HFFc6 (cell line): Measurements from ENCODE around the gene SPEG. TPM values are rescaled to one million over a fixed set of nuclear protein-coding genes. Genes with fewer than 3 reads are reported as not detected.

ENCODE experiments used
- DNase-seq: peaks from one replicate; pipeline ENCODE4 v3.0.0-alpha.2; 2018
- H3K27ac Mint-ChIP-seq: 2 replicates; pipeline ENCODE4 v1.8.0; 2020; ENCODE audit warnings: mild to moderate bottlenecking, mixed read lengths
- H3K27me3 Mint-ChIP-seq: 2 replicates; pipeline ENCODE4 v1.8.0; 2021; ENCODE audit warnings: mild to moderate bottlenecking, moderate library complexity, mixed read lengths; ENCODE audit not compliant: insufficient read depth
- H3K36me3 Mint-ChIP-seq: 2 replicates; pipeline ENCODE4 v1.8.0; 2021; ENCODE audit warnings: low read depth, mixed read lengths
- H3K4me1 Mint-ChIP-seq: 2 replicates; pipeline ENCODE4 v1.8.0; 2020; ENCODE audit warnings: low read depth, mixed read lengths
- H3K4me3 Mint-ChIP-seq: 2 replicates; pipeline ENCODE4 v1.8.0; 2020; ENCODE audit warnings: mild to moderate bottlenecking, moderate library complexity, mixed read lengths
- H3K9me3 Mint-ChIP-seq: 2 replicates; pipeline ENCODE4 v1.8.0; 2020; ENCODE audit warnings: mild to moderate bottlenecking, mixed read lengths
- total RNA-seq, 6 experiments: library from RNA; stranded (reverse); fragmentation: NEBNext Ultra II Directional; extraction: Animal tissue kit (Norgen Biotek cat#: 25700); gene quantifications; 2 replicates in 1 of 6; 3 replicates in 5 of 6; pipeline ENCODE4 v1.2.3, GENCODE V29; 2021
- TF ChIP-seq, protein P1 (sequence below): fragments of 200-600 bp; sonication (generic); IDR thresholded peaks from 2 replicates; pipeline ENCODE4 v1.5.0; 2021; ENCODE audit warnings: antibody characterized with exemption, mild to moderate bottlenecking

The SPEG gene
- total RNA-seq, 6 experiments from 2014 or later: 80.9 to 89.5 (median 84.7) TPM

DNA sequence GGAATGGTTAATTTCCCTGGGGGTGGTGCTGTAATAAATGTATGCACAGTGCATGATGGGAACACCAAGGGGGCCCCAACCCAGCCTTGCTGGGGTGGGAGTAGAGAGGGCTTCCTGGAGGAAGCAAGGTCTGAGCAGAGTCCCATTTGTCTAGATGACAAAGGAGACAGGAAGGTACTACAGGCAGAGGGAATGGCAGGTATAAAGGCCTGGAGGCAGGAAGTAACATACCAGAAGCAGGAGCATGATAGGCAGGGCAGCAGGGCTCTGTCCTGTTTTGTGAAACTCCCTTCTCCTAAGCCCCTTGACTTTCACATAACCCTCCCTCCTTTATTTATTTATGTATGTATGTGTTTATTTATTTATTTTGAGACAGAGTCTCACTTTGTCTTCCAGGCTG is 68.0 kb downstream of the SPEG start:
- Mint-ChIP-seq H3K4me3 (no peak overlapping the region), H3K36me3 (no peaks in the 10 kb centered on the region; the same call in 1 of the 2 replicates), H3K4me1 (peaks cover 28% of the 10 kb centered on the region), H3K27me3 (peaks cover 2% of the 10 kb centered on the region; the same call in 1 of the 2 replicates), H3K27ac (no peak overlapping the region), H3K9me3 (no peaks in the 10 kb centered on the region)
- TF ChIP-seq, protein P1, sequence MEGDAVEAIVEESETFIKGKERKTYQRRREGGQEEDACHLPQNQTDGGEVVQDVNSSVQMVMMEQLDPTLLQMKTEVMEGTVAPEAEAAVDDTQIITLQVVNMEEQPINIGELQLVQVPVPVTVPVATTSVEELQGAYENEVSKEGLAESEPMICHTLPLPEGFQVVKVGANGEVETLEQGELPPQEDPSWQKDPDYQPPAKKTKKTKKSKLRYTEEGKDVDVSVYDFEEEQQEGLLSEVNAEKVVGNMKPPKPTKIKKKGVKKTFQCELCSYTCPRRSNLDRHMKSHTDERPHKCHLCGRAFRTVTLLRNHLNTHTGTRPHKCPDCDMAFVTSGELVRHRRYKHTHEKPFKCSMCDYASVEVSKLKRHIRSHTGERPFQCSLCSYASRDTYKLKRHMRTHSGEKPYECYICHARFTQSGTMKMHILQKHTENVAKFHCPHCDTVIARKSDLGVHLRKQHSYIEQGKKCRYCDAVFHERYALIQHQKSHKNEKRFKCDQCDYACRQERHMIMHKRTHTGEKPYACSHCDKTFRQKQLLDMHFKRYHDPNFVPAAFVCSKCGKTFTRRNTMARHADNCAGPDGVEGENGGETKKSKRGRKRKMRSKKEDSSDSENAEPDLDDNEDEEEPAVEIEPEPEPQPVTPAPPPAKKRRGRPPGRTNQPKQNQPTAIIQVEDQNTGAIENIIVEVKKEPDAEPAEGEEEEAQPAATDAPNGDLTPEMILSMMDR: no peak
- no peak for DNase-seq

DNA sequence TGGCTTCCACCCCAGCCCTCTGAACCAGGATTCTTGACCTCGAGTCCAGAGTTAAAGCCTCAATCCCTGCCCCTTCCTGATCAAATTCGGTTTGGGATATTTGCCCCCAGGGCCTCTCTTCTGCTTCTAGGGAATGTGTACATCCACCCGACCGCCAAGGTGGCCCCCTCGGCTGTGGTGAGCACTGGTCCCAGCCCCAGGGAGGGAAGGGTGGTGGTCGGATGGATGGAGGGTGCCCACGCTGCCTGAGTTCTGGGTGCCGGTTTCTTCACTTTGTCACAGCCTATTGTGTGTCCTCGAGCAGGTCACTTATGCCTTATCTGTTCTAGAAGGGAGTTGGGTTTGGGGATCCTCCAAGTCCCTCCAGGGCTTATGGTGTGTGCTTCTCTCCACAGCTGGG is 70.9 kb downstream of the SPEG start:
- Mint-ChIP-seq H3K4me1 (peaks cover 22% of the 10 kb centered on the region), H3K4me3 (no peak overlapping the region), H3K27me3 (peaks cover 8% of the 10 kb centered on the region), H3K36me3 (no peaks in the 10 kb centered on the region; the same call in 1 of the 2 replicates), H3K9me3 (no peaks in the 10 kb centered on the region), H3K27ac (no peak overlapping the region)
- TF ChIP-seq, protein P1: no peak
- DNase-seq: no peak

- TF ChIP-seq, protein P1: no peak
- no peaks in the 10 kb centered on the region for H3K9me3 Mint-ChIP-seq
- H3K4me1 Mint-ChIP-seq: peaks cover 18% of the 10 kb centered on the region
- no peak for DNase-seq
- H3K27ac Mint-ChIP-seq: no peak overlapping the region
- H3K4me3 Mint-ChIP-seq: no peak overlapping the region
- no peaks in the 10 kb centered on the region; the same call in 1 of the 2 replicates for H3K36me3 Mint-ChIP-seq
- H3K27me3 Mint-ChIP-seq: peaks cover 8% of the 10 kb centered on the region
Measured at GRCh38 chr2:219506153-219506801, 71.6 kb downstream of the SPEG start.

- Mint-ChIP-seq H3K36me3 (no peaks in the 10 kb centered on the region; the same call in 1 of the 2 replicates), H3K4me1 (peaks cover 12% of the 10 kb centered on the region), H3K4me3 (no peak overlapping the region), H3K9me3 (no peaks in the 10 kb centered on the region), H3K27me3 (peaks cover 11% of the 10 kb centered on the region), H3K27ac (no peak overlapping the region)
- TF ChIP-seq, protein P1: no peak
- no peak for DNase-seq
Measured at GRCh38 chr2:219506802-219507526, 72.3 kb downstream of the SPEG start.

- Mint-ChIP-seq H3K4me1 (peaks cover 12% of the 10 kb centered on the region), H3K9me3 (no peaks in the 10 kb centered on the region), H3K36me3 (no peaks in the 10 kb centered on the region; the same call in 1 of the 2 replicates), H3K27ac (no peak overlapping the region), H3K27me3 (peaks cover 16% of the 10 kb centered on the region), H3K4me3 (no peak overlapping the region)
- TF ChIP-seq, protein P1: no peak
- DNase-seq: no peak
Measured at GRCh38 chr2:219507581-219508443, 73.2 kb downstream of the SPEG start.
